ENCODE data around the gene FERD3L. TPM values are rescaled to one million over a fixed set of nuclear protein-coding genes. Genes with fewer than 3 reads are reported as not detected.
A peak's percentile ranks its signal among the peaks of the same experiment; 100 is the strongest.

FERD3L gene
- polyA plus RNA-seq, 1 donor, result not detected

GRCh38 chr7:19109000-19109946, 35.9 kb downstream of the FERD3L start:
- no peaks in the 10 kb centered on the region for H3K36me3 ChIP-seq (ENCODE audit: control insufficient read depth, insufficient read depth, low read length)
- peaks cover 90% of the 10 kb centered on the region for H3K27me3 ChIP-seq (ENCODE audit: control insufficient read depth, insufficient read depth, low read length)
- no peaks in the 10 kb centered on the region for H3K4me1 ChIP-seq (ENCODE audit: control insufficient read depth, insufficient read depth, low read length)
- H3K4me3 ChIP-seq (ENCODE audit: low read length), result no peak overlapping the region
- 7% methylated on average over 6 of the region's 11 CpGs for WGBS (ENCODE audit: insufficient coverage, low lambda C conversion rate)
- H3K9me3 ChIP-seq (ENCODE audit: control insufficient read depth, low read depth, low read length), result peaks cover 8% of the 10 kb centered on the region
- DNase-seq, result no peak
- H3K27ac ChIP-seq (ENCODE audit: low read length), result no peak overlapping the region

DNA sequence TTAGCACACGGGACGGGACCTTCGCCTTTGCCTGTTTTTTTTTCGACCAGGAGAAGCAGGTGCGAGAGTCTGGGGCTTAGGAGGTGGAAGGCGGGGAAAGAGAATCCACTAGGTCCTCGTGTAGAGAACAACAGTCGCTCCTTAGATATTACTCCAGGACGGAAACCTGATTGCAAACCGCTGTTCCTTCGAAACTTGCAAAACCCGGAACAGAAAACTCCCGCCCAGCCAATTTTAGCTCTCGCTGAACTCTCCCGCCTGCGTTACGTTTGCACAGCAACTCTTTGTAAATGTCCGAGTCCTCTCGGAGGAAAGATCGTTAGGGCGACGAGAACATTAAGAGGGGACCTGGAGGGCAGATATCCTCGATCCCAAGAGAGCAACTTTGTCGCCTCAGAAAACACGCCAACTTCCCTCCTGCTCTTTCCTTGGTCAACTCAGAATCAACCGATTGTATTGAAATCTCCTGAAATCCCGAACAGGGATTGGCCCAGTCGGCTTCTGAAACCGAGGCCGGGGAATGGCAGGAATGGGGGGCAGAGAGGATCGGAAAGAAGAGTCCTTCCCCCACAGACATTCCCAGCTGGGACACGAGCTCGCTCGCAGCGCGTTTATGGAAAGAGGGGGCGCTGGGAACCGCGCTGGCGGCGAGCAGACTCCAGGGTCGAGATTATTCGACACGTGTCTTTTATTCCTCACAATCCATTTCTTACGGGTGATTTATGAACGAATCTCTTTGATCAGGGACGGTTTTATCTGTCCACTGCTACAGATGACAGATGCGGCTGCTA, 37.7 kb downstream of the FERD3L start:
- WGBS (ENCODE audit: insufficient coverage, low lambda C conversion rate), result 0% methylated on average over 4 of the region's 48 CpGs
- no peak overlapping the region for H3K27ac ChIP-seq (ENCODE audit: low read length)
- H3K4me1 ChIP-seq (ENCODE audit: control insufficient read depth, insufficient read depth, low read length), result no peaks in the 10 kb centered on the region
- H3K9me3 ChIP-seq (ENCODE audit: control insufficient read depth, low read depth, low read length), result peaks cover 7% of the 10 kb centered on the region
- peak overlapping the region; percentile 5 for H3K4me3 ChIP-seq (ENCODE audit: low read length)
- peak in 1 of 2 donors; percentile 31 for DNase-seq
- peaks cover 84% of the 10 kb centered on the region for H3K27me3 ChIP-seq (ENCODE audit: control insufficient read depth, insufficient read depth, low read length)
- H3K36me3 ChIP-seq (ENCODE audit: control insufficient read depth, insufficient read depth, low read length), result no peaks in the 10 kb centered on the region

- Histone ChIP-seq H3K4me3 (ENCODE audit: low read length) (peak overlapping the region; percentile 5), H3K27me3 (ENCODE audit: control insufficient read depth, insufficient read depth, low read length) (peaks cover 78% of the 10 kb centered on the region), H3K9me3 (ENCODE audit: control insufficient read depth, low read depth, low read length) (peaks cover 4% of the 10 kb centered on the region), H3K4me1 (ENCODE audit: control insufficient read depth, insufficient read depth, low read length) (no peaks in the 10 kb centered on the region), H3K36me3 (ENCODE audit: control insufficient read depth, insufficient read depth, low read length) (no peaks in the 10 kb centered on the region), H3K27ac (ENCODE audit: low read length) (no peak overlapping the region)
- no CpG with 5 or more reads among the region's 6 CpGs for WGBS (ENCODE audit: insufficient coverage, low lambda C conversion rate)
- DNase-seq, result no peak
Measured at GRCh38 chr7:19107081-19107355, 38.2 kb downstream of the FERD3L start.

DNA sequence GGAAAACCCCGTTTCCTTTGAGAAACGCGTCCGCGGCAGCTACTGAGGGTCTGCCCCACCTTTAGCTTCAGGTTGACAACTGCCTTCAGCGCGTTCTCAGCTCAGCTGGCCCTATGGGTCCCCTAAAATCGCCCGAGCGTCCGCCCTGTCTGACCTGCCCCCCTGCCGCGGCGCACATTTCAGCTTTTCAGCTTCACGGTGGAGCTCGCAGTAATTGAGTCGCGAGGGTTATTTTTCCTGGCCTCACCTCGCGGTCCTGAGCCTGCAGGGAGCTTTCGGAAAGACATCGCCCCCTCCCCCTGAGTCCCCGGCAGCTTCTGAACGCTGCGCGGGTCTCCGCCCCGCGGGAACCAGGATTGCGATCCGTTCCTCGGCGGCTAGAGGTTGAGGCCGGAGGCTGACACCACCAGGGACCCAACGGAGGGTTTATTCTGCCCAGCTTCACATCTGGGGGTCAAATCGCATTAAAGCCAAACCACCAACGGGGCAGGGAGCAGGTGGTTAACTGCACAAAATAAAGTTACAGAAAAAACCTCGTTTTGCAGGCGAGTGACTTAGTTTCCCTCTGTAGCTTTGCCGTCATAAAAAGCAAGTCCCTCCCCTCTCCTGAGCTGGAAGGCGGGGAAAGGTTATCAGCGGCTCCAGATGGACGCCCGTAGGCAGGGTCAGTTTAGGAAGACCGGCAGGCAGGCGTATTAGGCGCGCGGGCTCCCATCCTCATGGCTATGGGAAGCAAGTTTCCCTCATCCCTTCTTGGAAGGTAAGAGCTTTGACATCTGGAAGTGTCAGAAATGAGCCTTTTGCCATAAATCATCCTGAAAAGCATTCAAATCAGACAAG, 38.8 kb downstream of the FERD3L start:
- Histone ChIP-seq H3K36me3 (ENCODE audit: control insufficient read depth, insufficient read depth, low read length) (no peaks in the 10 kb centered on the region), H3K4me3 (ENCODE audit: low read length) (peak overlapping the region; percentile 2), H3K4me1 (ENCODE audit: control insufficient read depth, insufficient read depth, low read length) (no peaks in the 10 kb centered on the region), H3K27me3 (ENCODE audit: control insufficient read depth, insufficient read depth, low read length) (peaks cover 74% of the 10 kb centered on the region), H3K9me3 (ENCODE audit: control insufficient read depth, low read depth, low read length) (peaks cover 4% of the 10 kb centered on the region), H3K27ac (ENCODE audit: low read length) (no peak overlapping the region)
- WGBS (ENCODE audit: insufficient coverage, low lambda C conversion rate), result no CpG with 5 or more reads among the region's 49 CpGs
- no peak for DNase-seq

DNA sequence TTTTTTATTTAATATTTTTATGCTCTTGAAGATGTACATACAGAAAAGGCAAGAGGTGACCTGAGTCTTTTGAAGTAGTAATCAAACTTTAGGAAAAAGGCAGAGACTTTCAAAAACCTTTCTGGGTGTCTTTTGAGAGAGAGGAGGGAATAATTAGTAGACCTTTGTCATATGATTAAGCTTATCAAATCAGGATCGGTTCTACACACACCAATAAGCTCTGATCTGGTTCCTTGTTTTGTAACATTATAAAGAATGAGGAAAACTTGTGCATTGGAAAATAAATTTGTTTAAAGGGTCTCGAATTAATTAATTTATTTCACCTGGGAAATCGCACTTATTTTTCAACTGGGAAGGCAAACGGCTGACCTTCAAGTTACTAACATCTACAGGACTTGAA, 39.7 kb downstream of the FERD3L start:
- Histone ChIP-seq H3K36me3 (ENCODE audit: control insufficient read depth, insufficient read depth, low read length) (no peaks in the 10 kb centered on the region), H3K27me3 (ENCODE audit: control insufficient read depth, insufficient read depth, low read length) (peaks cover 67% of the 10 kb centered on the region), H3K4me3 (ENCODE audit: low read length) (no peak overlapping the region), H3K27ac (ENCODE audit: low read length) (no peak overlapping the region), H3K4me1 (ENCODE audit: control insufficient read depth, insufficient read depth, low read length) (no peaks in the 10 kb centered on the region), H3K9me3 (ENCODE audit: control insufficient read depth, low read depth, low read length) (peaks cover 4% of the 10 kb centered on the region)
- DNase-seq, result no peak
- WGBS (ENCODE audit: insufficient coverage, low lambda C conversion rate), result 29% methylated on average over 1 of the region's 4 CpGs

DNA sequence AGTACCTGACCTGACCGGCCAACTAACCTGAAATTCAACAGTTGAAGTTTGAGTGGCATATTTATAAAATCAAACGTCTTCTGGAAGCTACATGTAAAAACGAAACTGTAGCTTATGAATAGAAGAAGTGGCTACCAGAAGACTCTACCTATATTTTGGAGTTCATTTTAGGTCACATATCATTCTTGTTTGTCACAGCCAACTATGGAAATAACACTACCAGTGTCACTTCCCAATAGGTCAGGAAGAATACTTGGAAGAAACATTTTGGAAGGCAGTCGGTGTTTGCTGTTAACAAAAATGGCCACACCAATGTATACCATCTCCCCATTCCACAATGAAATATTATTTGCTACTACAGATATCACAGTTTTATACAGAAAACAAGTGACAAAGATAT, 40.4 kb downstream of the FERD3L start:
- peaks cover 61% of the 10 kb centered on the region for H3K27me3 ChIP-seq (ENCODE audit: control insufficient read depth, insufficient read depth, low read length)
- no peak for DNase-seq
- WGBS (ENCODE audit: insufficient coverage, low lambda C conversion rate), result 64% methylated on average over 3 of the region's 4 CpGs
- peaks cover 4% of the 10 kb centered on the region for H3K9me3 ChIP-seq (ENCODE audit: control insufficient read depth, low read depth, low read length)
- H3K4me3 ChIP-seq (ENCODE audit: low read length), result no peak overlapping the region
- no peaks in the 10 kb centered on the region for H3K4me1 ChIP-seq (ENCODE audit: control insufficient read depth, insufficient read depth, low read length)
- H3K27ac ChIP-seq (ENCODE audit: low read length), result no peak overlapping the region
- no peaks in the 10 kb centered on the region for H3K36me3 ChIP-seq (ENCODE audit: control insufficient read depth, insufficient read depth, low read length)

DNA sequence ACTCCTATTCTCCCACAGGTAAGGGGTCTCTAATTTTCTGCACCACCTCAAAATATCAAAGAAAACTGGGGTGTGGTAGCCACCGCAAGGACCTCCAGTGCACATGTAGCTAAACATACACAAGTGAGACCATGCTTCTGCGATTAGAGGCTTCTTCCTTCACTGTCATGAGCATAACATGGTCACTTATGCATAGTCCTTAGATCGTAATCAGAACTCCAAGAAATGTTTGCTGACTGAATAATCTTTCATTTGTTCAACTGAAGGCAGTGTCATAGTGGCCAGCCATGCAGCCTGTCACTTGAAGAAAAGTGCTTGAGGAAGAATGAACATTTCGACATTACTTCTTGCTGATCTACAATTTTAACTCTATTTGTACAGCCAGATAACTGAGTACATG, 42.3 kb downstream of the FERD3L start:
- H3K36me3 ChIP-seq (ENCODE audit: control insufficient read depth, insufficient read depth, low read length), result no peaks in the 10 kb centered on the region
- no peak overlapping the region for H3K4me3 ChIP-seq (ENCODE audit: low read length)
- WGBS (ENCODE audit: insufficient coverage, low lambda C conversion rate), result no CpG with 5 or more reads among the region's 4 CpGs
- H3K9me3 ChIP-seq (ENCODE audit: control insufficient read depth, low read depth, low read length), result peaks cover 4% of the 10 kb centered on the region
- H3K27me3 ChIP-seq (ENCODE audit: control insufficient read depth, insufficient read depth, low read length), result peaks cover 44% of the 10 kb centered on the region
- no peaks in the 10 kb centered on the region for H3K4me1 ChIP-seq (ENCODE audit: control insufficient read depth, insufficient read depth, low read length)
- no peak for DNase-seq
- H3K27ac ChIP-seq (ENCODE audit: low read length), result no peak overlapping the region

GRCh38 chr7:19101909-19102308, 43.3 kb downstream of the FERD3L start:
- WGBS (ENCODE audit: insufficient coverage, low lambda C conversion rate), result no CpG with 5 or more reads among the region's 2 CpGs
- no peak overlapping the region for H3K4me3 ChIP-seq (ENCODE audit: low read length)
- peaks cover 4% of the 10 kb centered on the region for H3K9me3 ChIP-seq (ENCODE audit: control insufficient read depth, low read depth, low read length)
- no peak for DNase-seq
- H3K36me3 ChIP-seq (ENCODE audit: control insufficient read depth, insufficient read depth, low read length), result no peaks in the 10 kb centered on the region
- H3K4me1 ChIP-seq (ENCODE audit: control insufficient read depth, insufficient read depth, low read length), result no peaks in the 10 kb centered on the region
- peaks cover 34% of the 10 kb centered on the region for H3K27me3 ChIP-seq (ENCODE audit: control insufficient read depth, insufficient read depth, low read length)
- H3K27ac ChIP-seq (ENCODE audit: low read length), result no peak overlapping the region

DNA sequence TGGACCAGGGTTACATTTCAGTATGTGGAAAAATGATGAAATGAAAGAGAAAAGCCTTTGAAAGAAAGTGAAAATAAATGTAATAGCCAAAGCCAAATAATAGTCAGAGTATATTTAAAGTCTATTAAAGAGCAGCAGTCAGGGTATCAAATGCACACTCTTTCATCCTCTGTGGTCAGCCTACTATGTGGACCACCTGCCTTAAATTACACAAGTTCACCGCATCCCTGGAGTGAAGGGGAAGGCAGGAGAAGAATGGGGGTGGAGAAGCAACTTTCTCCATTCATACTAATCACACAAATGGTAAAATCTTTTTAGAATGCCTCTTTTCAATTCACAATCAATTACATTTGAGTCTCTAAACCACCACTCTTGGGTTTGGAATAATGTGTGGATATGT, 43.7 kb downstream of the FERD3L start:
- Histone ChIP-seq H3K4me1 (ENCODE audit: control insufficient read depth, insufficient read depth, low read length) (no peaks in the 10 kb centered on the region), H3K9me3 (ENCODE audit: control insufficient read depth, low read depth, low read length) (peaks cover 4% of the 10 kb centered on the region), H3K27ac (ENCODE audit: low read length) (no peak overlapping the region), H3K4me3 (ENCODE audit: low read length) (no peak overlapping the region), H3K36me3 (ENCODE audit: control insufficient read depth, insufficient read depth, low read length) (no peaks in the 10 kb centered on the region), H3K27me3 (ENCODE audit: control insufficient read depth, insufficient read depth, low read length) (peaks cover 29% of the 10 kb centered on the region)
- no peak for DNase-seq
- no CpG with 5 or more reads among the region's 1 CpG for WGBS (ENCODE audit: insufficient coverage, low lambda C conversion rate)

DNA sequence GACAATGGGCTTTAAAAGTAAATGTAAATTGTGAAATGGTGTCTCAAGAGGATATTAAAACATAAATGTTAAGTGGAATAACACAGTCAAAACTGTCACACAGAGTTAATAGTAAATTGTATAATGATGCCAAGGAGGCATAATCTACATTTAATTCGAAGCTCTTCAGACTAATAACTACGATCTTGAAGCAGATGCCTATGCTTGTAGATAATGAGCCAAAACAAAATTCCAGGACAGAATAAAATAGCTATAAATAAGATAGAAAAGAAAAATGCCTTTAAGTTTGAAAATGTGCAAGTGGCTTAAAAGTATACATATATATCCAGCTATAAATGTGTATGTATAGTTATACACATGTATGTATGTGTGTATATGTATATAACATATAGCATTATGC, 45.3 kb downstream of the FERD3L start:
- 85% methylated on average over 2 of the region's 2 CpGs for WGBS (ENCODE audit: insufficient coverage, low lambda C conversion rate)
- Histone ChIP-seq H3K9me3 (ENCODE audit: control insufficient read depth, low read depth, low read length) (no peaks in the 10 kb centered on the region), H3K4me1 (ENCODE audit: control insufficient read depth, insufficient read depth, low read length) (no peaks in the 10 kb centered on the region), H3K27me3 (ENCODE audit: control insufficient read depth, insufficient read depth, low read length) (peaks cover 17% of the 10 kb centered on the region), H3K27ac (ENCODE audit: low read length) (no peak overlapping the region), H3K4me3 (ENCODE audit: low read length) (no peak overlapping the region), H3K36me3 (ENCODE audit: control insufficient read depth, insufficient read depth, low read length) (no peaks in the 10 kb centered on the region)
- DNase-seq, result no peak

All from large intestine (tissue), 3 donors.